Ishikawa (cell line): Measurements from ENCODE around the gene CDNF.

Source experiments
- CEBPB ChIP-seq: IDR thresholded peaks from 2 replicates; pipeline ENCODE4 v1.6.1; 2012
- CREB1 ChIP-seq: IDR thresholded peaks from 2 replicates; pipeline ENCODE4 v1.6.1; 2012; ENCODE audit warnings: low read depth
- EGR1 ChIP-seq: IDR thresholded peaks from 2 replicates; pipeline ENCODE4 v1.6.1; 2012
- EP300 ChIP-seq: IDR thresholded peaks from 2 replicates; pipeline ENCODE4 v1.6.1; 2012; ENCODE audit warnings: borderline replicate concordance
- FOXM1 ChIP-seq: IDR thresholded peaks from 2 replicates; pipeline ENCODE4 v1.6.1; 2012; ENCODE audit warnings: low read depth, borderline replicate concordance
- NFIC ChIP-seq: IDR thresholded peaks from 2 replicates; pipeline ENCODE4 v1.6.1; 2012
- RAD21 ChIP-seq: IDR thresholded peaks from 2 replicates; pipeline ENCODE4 v1.6.1; 2012; ENCODE audit warnings: low read depth
- TAF1 ChIP-seq: IDR thresholded peaks from 2 replicates; pipeline ENCODE4 v1.6.1; 2012; ENCODE audit warnings: low read depth, mild to moderate bottlenecking
- TCF12 ChIP-seq: IDR thresholded peaks from 2 replicates; pipeline ENCODE4 v1.6.1; 2012; ENCODE audit warnings: low read depth
- TEAD4 ChIP-seq: IDR thresholded peaks from 2 replicates; pipeline ENCODE4 v1.6.1; 2012
- YY1 ChIP-seq: IDR thresholded peaks from 2 replicates; pipeline ENCODE4 v1.6.1; 2012; ENCODE audit warnings: low read depth
- ZBTB7A ChIP-seq: IDR thresholded peaks from 2 replicates; pipeline ENCODE4 v1.6.1; 2012; ENCODE audit warnings: low read depth
- TF ChIP-seq, protein P1 (sequence below): IDR thresholded peaks from 2 replicates; pipeline ENCODE4 v1.6.1; 2012; ENCODE audit warnings: low read depth, mild to moderate bottlenecking
- TF ChIP-seq, protein P2 (sequence below): IDR thresholded peaks from 2 replicates; pipeline ENCODE4 v1.6.1; 2012
- TF ChIP-seq, protein P3 (sequence below): IDR thresholded peaks from 2 replicates; pipeline ENCODE4 v1.6.1; 2012

The CDNF gene

DNA sequence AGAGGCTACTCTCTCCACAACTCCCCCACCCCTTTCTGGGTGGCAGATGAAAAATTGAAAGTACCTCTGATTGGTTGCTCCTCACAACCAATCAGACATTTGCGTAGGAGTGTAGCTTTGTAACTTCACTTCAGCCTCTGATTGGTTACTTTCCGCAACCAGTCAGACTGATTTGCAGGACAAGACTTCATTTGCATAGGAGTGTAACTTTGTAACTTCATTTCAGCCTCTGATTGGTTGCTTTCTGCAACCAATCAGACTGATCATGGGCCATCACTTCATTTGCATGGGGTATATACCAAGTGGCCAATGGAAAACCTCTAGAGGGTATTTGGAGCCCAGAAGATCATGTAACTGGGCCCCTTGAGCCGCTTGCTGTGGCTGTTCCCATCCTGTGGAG is 25.6 kb downstream of the CDNF start:
- TF ChIP-seq YY1: no peak
- TF ChIP-seq, protein P1, sequence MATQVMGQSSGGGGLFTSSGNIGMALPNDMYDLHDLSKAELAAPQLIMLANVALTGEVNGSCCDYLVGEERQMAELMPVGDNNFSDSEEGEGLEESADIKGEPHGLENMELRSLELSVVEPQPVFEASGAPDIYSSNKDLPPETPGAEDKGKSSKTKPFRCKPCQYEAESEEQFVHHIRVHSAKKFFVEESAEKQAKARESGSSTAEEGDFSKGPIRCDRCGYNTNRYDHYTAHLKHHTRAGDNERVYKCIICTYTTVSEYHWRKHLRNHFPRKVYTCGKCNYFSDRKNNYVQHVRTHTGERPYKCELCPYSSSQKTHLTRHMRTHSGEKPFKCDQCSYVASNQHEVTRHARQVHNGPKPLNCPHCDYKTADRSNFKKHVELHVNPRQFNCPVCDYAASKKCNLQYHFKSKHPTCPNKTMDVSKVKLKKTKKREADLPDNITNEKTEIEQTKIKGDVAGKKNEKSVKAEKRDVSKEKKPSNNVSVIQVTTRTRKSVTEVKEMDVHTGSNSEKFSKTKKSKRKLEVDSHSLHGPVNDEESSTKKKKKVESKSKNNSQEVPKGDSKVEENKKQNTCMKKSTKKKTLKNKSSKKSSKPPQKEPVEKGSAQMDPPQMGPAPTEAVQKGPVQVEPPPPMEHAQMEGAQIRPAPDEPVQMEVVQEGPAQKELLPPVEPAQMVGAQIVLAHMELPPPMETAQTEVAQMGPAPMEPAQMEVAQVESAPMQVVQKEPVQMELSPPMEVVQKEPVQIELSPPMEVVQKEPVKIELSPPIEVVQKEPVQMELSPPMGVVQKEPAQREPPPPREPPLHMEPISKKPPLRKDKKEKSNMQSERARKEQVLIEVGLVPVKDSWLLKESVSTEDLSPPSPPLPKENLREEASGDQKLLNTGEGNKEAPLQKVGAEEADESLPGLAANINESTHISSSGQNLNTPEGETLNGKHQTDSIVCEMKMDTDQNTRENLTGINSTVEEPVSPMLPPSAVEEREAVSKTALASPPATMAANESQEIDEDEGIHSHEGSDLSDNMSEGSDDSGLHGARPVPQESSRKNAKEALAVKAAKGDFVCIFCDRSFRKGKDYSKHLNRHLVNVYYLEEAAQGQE: no peak
- TF ChIP-seq ZBTB7A: no peak
- TF ChIP-seq EGR1: no peak
- TF ChIP-seq FOXM1: no peak
- no peak for TF ChIP-seq TEAD4
- TF ChIP-seq, protein P2, sequence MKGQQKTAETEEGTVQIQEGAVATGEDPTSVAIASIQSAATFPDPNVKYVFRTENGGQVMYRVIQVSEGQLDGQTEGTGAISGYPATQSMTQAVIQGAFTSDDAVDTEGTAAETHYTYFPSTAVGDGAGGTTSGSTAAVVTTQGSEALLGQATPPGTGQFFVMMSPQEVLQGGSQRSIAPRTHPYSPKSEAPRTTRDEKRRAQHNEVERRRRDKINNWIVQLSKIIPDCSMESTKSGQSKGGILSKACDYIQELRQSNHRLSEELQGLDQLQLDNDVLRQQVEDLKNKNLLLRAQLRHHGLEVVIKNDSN: no peak
- no peak for TF ChIP-seq EP300

DNA sequence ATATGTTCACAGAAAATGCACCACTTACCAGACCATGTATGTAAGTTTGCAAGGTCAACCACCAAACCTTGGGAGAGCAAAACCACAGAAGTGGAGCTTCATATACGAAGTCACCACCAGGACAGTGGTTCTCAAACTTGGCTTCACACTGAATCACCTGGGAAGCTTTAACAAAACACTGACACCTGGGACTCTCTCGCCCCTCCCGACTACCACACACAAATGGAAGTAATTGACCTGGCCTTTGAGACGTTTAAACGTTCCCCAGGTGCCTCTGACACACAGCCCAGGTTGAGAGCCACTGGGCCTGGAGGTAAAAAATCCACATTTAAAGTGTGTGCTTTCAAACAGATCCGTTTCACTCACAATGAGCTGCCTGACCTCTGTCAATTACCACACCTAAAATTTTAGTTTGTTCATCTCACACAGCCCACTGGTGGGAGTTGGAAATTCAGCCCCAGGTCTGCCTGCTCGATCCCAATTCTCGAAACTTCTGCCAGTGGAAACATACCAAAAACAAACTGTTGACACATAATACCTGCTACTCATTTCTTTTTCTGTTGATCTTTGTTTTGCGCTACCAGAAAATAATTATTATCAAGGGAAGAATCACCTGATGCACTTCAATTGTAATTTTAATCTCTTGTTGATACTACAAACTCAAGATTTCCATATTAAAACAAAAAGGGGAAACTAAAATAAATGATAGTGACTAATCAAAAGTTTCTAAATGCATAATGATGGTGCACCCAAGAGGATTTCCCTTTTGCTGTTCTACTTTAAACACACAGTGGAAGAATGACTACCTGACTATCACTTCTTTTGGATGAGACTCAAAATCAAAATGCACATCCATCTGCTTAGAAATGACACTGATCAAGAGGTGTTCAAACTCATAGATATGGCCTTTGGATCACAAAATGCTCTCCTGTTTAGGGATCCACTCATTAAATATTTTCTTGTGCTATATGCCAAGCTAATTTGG is 26.6 kb downstream of the CDNF start:
- no peak for TF ChIP-seq RAD21
- no peak for TF ChIP-seq EGR1
- no peak for TF ChIP-seq TAF1
- no peak for TF ChIP-seq YY1
- no peak for TF ChIP-seq ZBTB7A
- TF ChIP-seq, protein P2: no peak
- TF ChIP-seq NFIC: no peak
- TF ChIP-seq CEBPB: no peak
- no peak for TF ChIP-seq CREB1
- TF ChIP-seq, protein P3, sequence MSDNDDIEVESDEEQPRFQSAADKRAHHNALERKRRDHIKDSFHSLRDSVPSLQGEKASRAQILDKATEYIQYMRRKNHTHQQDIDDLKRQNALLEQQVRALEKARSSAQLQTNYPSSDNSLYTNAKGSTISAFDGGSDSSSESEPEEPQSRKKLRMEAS: no peak
- no peak for TF ChIP-seq TCF12
- no peak for TF ChIP-seq EP300
- no peak for TF ChIP-seq FOXM1
- TF ChIP-seq, protein P1: no peak
- no peak for TF ChIP-seq TEAD4

DNA sequence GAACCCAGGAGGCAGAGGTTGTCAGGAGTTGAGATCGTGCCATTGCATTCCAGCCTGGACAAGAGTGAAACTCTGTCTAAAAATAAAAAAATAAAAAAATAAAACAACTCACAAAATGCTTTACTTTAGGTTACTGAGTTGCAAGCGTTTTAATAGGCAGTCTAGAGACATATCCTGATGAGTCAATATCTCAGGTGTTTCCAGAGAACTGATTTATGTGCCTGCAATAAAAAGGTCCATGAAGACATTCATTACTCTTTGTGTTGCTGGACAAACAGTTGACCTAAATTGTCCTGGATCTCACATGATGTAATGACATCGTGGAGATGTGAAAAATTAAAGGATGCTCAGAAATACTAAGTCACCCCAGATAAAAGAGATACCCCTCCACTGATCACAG is 31.5 kb downstream of the CDNF start:
- TF ChIP-seq, protein P1: no peak
- TF ChIP-seq NFIC (no peak), EP300 (no peak), CREB1 (no peak), ZBTB7A (no peak), TCF12 (no peak), CEBPB (no peak), YY1 (no peak), TAF1 (no peak), TEAD4 (no peak), FOXM1 (no peak)
- TF ChIP-seq, protein P3: no peak
- TF ChIP-seq, protein P2: no peak

DNA sequence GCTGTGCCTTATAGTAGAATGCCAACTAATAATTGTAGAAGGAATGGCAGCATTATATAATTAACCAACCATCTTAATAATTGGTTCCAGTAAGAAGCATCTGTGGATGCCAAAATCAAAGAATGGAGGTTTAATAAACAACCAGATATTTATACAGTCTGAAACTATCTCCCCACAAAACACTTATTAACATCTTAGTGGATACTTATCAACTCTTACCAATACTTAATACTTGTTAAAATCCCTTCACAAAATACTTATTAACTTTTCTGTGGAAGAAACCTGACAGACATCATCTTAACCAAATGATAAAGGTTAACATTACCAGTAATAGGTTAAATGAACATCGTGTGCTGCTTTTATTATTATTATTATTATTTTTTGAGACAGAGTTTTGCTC is 34.0 kb downstream of the CDNF start:
- TF ChIP-seq TEAD4: no peak
- no peak for TF ChIP-seq EP300
